Breast epithelium (tissue), 3 donors: ENCODE data around the gene THADA.

ENCODE experiments used
- CTCF ChIP-seq, 3 donors: fragments of 450-650 bp; IDR thresholded peaks; one replicate each; pipeline ENCODE4 v1.5.1; 2016 to 2017; ENCODE audit warnings: antibody characterized with exemption in 3 of 3, mild to moderate bottlenecking in 3 of 3, moderate library complexity in 3 of 3
- POLR2A ChIP-seq: fragments of 450-650 bp; IDR thresholded peaks from one replicate; pipeline ENCODE4 v1.6.1; 2016; ENCODE audit warnings: antibody characterized with exemption, mild to moderate bottlenecking, moderate library complexity
- POLR2AphosphoS5 ChIP-seq, 3 donors: sonication (generic); formaldehyde crosslinking; IDR thresholded peaks; one replicate each; pipeline ENCODE4 v1.6.1; 2017; ENCODE audit warnings: antibody characterized with exemption in 3 of 3

GRCh38 chr2:43212931-43213330, 382.9 kb downstream of the THADA start:
- no peak for TF ChIP-seq CTCF (IDR thresholded peaks at IDR 0.05)
- TF ChIP-seq POLR2A = no peak
- no peak for TF ChIP-seq POLR2AphosphoS5 (IDR thresholded peaks at IDR 0.05)
